Gastrocnemius medialis (tissue), 4 donors: ENCODE measurements around the gene FNBP1L. TPM values are rescaled to one million over a fixed set of nuclear protein-coding genes. Genes with fewer than 3 reads are reported as not detected.

Experiments used
- ATAC-seq, 2 donors: fragments of 150-250 bp; one replicate each; pipeline ENCODE4 v1.9.1; 2016
- DNase-seq, 2 donors: peaks; one replicate each; pipeline ENCODE4 v3.0.0-alpha.2; 2019
- H3K27ac ChIP-seq, 4 donors: fragments of 200-600 bp; sonication (generic); 1 replicate in 1 of 4; 2 replicates in 3 of 4; pipeline ENCODE4 v1.5.1; 2016 to 2018; ENCODE audit warnings: mild to moderate bottlenecking in 2 of 4, moderate library complexity in 1 of 4
- H3K27me3 ChIP-seq, 3 donors: fragments of 200-600 bp; sonication (generic) in 2 of 3; 1 replicate in 1 of 3; 2 replicates in 2 of 3; pipeline versions ENCODE4 v1.5.1 to v1.6.0; 2016 to 2019; ENCODE audit warnings: mild to moderate bottlenecking in 1 of 3, moderate library complexity in 1 of 3
- H3K36me3 ChIP-seq, 2 donors: fragments of 200-600 bp; sonication (generic) in 1 of 2; one replicate each; pipeline ENCODE4 v1.5.1; 2017 to 2018
- H3K4me1 ChIP-seq, 2 donors: fragments of 200-600 bp; sonication (generic) in 1 of 2; one replicate each; pipeline ENCODE4 v1.5.1; 2016 to 2017; ENCODE audit warnings: mild to moderate bottlenecking in 2 of 2
- H3K4me3 ChIP-seq, 4 donors: fragments of 200-600 bp; sonication (generic) in 3 of 4; 1 replicate in 1 of 4; 2 replicates in 3 of 4; pipeline ENCODE4 v1.5.1; 2016 to 2019; ENCODE audit warnings: mild to moderate bottlenecking in 2 of 4
- H3K9me3 ChIP-seq, 3 donors: fragments of 200-600 bp; sonication (generic) in 2 of 3; 1 replicate in 1 of 3; 2 replicates in 2 of 3; pipeline ENCODE4 v1.5.1; 2016 to 2019
- CTCF ChIP-seq, 5 experiments: fragments of 450-650 bp in 3 of 5; fragments of 200-600 bp in 2 of 5; sonication (generic) in 2 of 5; IDR thresholded peaks in 4 of 5; conservative IDR thresholded peaks in 1 of 5; 1 replicate in 4 of 5; 2 replicates in 1 of 5; pipeline ENCODE4 v1.5.1; 2016 to 2019; ENCODE audit warnings: antibody characterized with exemption in 5 of 5, mild to moderate bottlenecking in 3 of 5, moderate library complexity in 3 of 5
- POLR2A ChIP-seq, 2 donors: fragments of 450-650 bp; IDR thresholded peaks; one replicate each; pipeline ENCODE4 v1.6.1; 2017; ENCODE audit warnings: antibody characterized with exemption in 2 of 2, mild to moderate bottlenecking in 2 of 2, moderate library complexity in 2 of 2
- in situ Hi-C, 4 donors: fragments of 200-750 bp; cut with MboI; loops; one replicate each; pipeline versions ENCODE4 v1.15.0 to v1.8.0; 2017; ENCODE audit warnings: low sequenced_read_pairs in 4 of 4
- intact Hi-C: fragments of 100-400 bp; cut with DNase I; formaldehyde crosslinking; loops from one replicate; pipeline ENCODE4 v1.15.1; 2023; ENCODE audit warnings: low total_unique reads
- total RNA-seq, 4 donors: library from RNA; depleted of rRNA; stranded (reverse); fragments of >200 nt; gene quantifications; one replicate each; pipeline versions ENCODE4 v1.1.0 to v1.2.3, GENCODE V29; 2016

Gene FNBP1L
- total RNA-seq, 4 donors from 2014 or later, result 16.0 to 35.1 (median 17.4) TPM

- Histone ChIP-seq H3K9me3 (no peaks in the 10 kb centered on the region), H3K36me3 (peaks cover 0 to 35% of the 10 kb centered on the region in 2 donors), H3K4me1 (peaks cover 16 to 17% of the 10 kb centered on the region in 2 donors), H3K27me3 (no peaks in the 10 kb centered on the region), H3K4me3 (no peak overlapping the region), H3K27ac (peak overlapping the region; percentile 73 to 94 (median 87))
- in situ Hi-C loops (no loop called here), intact Hi-C loops (loop anchor here (5.0 kb wide), 2 partner anchors 42 to 118 kb away; partner anchors contain the start of gene FNBP1L)
- DNase-seq, result no peak
- TF ChIP-seq CTCF (IDR thresholded peaks at IDR 0.05 in 4 of 5, conservative IDR thresholded peaks at IDR 0.05 in 1 of 5) (no peak), POLR2A (IDR thresholded peaks at IDR 0.05) (no peak)
- ATAC-seq, result no peak
Observed at GRCh38 chr1:93565496-93566206, 117.7 kb downstream of the FNBP1L start.

- Histone ChIP-seq H3K27ac (peak overlapping the region; percentile 73 to 94 (median 87)), H3K36me3 (peaks cover 0 to 34% of the 10 kb centered on the region in 2 donors), H3K4me1 (peaks cover 16 to 17% of the 10 kb centered on the region in 2 donors), H3K9me3 (no peaks in the 10 kb centered on the region), H3K4me3 (no peak overlapping the region), H3K27me3 (no peaks in the 10 kb centered on the region)
- in situ Hi-C loops, result no loop called here
- no peak for DNase-seq
- intact Hi-C loops, result loop anchor here (5.0 kb wide), 2 partner anchors 41 to 119 kb away; partner anchors contain the start of gene FNBP1L
- no peak for TF ChIP-seq POLR2A (IDR thresholded peaks at IDR 0.05)
- TF ChIP-seq CTCF (IDR thresholded peaks at IDR 0.05 in 4 of 5, conservative IDR thresholded peaks at IDR 0.05 in 1 of 5), result no peak
- peak in 1 of 2 donors; percentile 26 for ATAC-seq
Observed at GRCh38 chr1:93566227-93566626, 118.3 kb downstream of the FNBP1L start.

GRCh38 chr1:93567255-93567918 is 119.5 kb downstream of the FNBP1L start:
- in situ Hi-C loops, result no loop called here

GRCh38 chr1:93569489-93569888 is 121.6 kb downstream of the FNBP1L start:
- Histone ChIP-seq H3K4me1 (peaks cover 29 to 32% of the 10 kb centered on the region in 2 donors), H3K27me3 (no peaks in the 10 kb centered on the region), H3K4me3 (no peak overlapping the region), H3K36me3 (peaks cover 0 to 34% of the 10 kb centered on the region in 2 donors), H3K9me3 (no peaks in the 10 kb centered on the region), H3K27ac (peak overlapping the region; percentile 73 to 94 (median 87))
- ATAC-seq (no peak), DNase-seq (no peak)
- no peak for TF ChIP-seq POLR2A (IDR thresholded peaks at IDR 0.05)
- TF ChIP-seq CTCF (IDR thresholded peaks at IDR 0.05 in 4 of 5, conservative IDR thresholded peaks at IDR 0.05 in 1 of 5), result no peak
- intact Hi-C loops, result loop anchor here (5.0 kb wide), 2 partner anchors 38 to 122 kb away; partner anchors contain the start of gene FNBP1L
- in situ Hi-C loops, result no loop called here

More at GRCh38 chr1:93567255-93567918, 119.5 kb downstream of the FNBP1L start:
- Histone ChIP-seq H3K27me3 (no peaks in the 10 kb centered on the region), H3K9me3 (no peaks in the 10 kb centered on the region), H3K27ac (peak overlapping the region; percentile 73 to 94 (median 87)), H3K4me3 (no peak overlapping the region), H3K36me3 (peaks cover 0 to 32% of the 10 kb centered on the region in 2 donors), H3K4me1 (peaks cover 16 to 17% of the 10 kb centered on the region in 2 donors)
- ATAC-seq (peak; percentile 96 to 98), DNase-seq (peak; percentile 70 to 82)
- peak in 1 of 5 experiments; percentile 16 for TF ChIP-seq CTCF (IDR thresholded peaks at IDR 0.05 in 4 of 5, conservative IDR thresholded peaks at IDR 0.05 in 1 of 5)
- TF ChIP-seq POLR2A (IDR thresholded peaks at IDR 0.05), result peak; percentile 44 to 73
- intact Hi-C loops, result loop anchor here (5.0 kb wide), 2 partner anchors 40 to 120 kb away; partner anchors contain the start of gene FNBP1L
